Type B pancreatic cell (in vitro differentiated cells): ENCODE measurements around the gene SETD3. TPM values are rescaled to one million over a fixed set of nuclear protein-coding genes. Genes with fewer than 3 reads are reported as not detected.

Experiments used
- DNase-seq: peaks from one replicate; pipeline ENCODE4 v3.0.0; 2021; ENCODE audit warnings: mixed read lengths; ENCODE audit not compliant: unreplicated experiment; ENCODE audit errors: extremely low spot score
- H3K27ac Mint-ChIP-seq: 2 replicates; pipeline ENCODE4 v1.8.0; 2021; ENCODE audit warnings: mild to moderate bottlenecking, mixed read lengths
- H3K27me3 Mint-ChIP-seq: 2 replicates; pipeline ENCODE4 v1.8.0; 2021; ENCODE audit warnings: mixed read lengths
- H3K36me3 Mint-ChIP-seq: 2 replicates; pipeline ENCODE4 v1.8.0; 2021; ENCODE audit warnings: mixed read lengths
- H3K4me1 Mint-ChIP-seq: one replicate; pipeline ENCODE4 v1.8.0; 2021; ENCODE audit warnings: mixed read lengths; ENCODE audit not compliant: unreplicated experiment
- H3K4me3 Mint-ChIP-seq: 2 replicates; pipeline ENCODE4 v1.8.0; 2021; ENCODE audit warnings: mild to moderate bottlenecking, mixed read lengths
- H3K9me3 Mint-ChIP-seq: 2 replicates; pipeline ENCODE4 v1.8.0; 2021; ENCODE audit warnings: mixed read lengths
- total RNA-seq: library from RNA; stranded (reverse); gene quantifications from 2 replicates; pipeline ENCODE4 v1.2.1, GENCODE V29; 2021; ENCODE audit warnings: low replicate concordance
- TF ChIP-seq, protein P1 (sequence below): fragments of 200-600 bp; sonication (generic); conservative IDR thresholded peaks from 2 replicates; pipeline ENCODE4 v1.5.0; 2021; ENCODE audit warnings: antibody characterized with exemption, mild to moderate bottlenecking

The SETD3 gene
- total RNA-seq, 1 donor from 2014 or later: 50.2 TPM

GRCh38 chr14:99515301-99516155, 34.9 kb upstream of the SETD3 start:
- no peak overlapping the region for H3K4me3 Mint-ChIP-seq
- no peaks in the 10 kb centered on the region for H3K36me3 Mint-ChIP-seq
- no peak for DNase-seq
- H3K27ac Mint-ChIP-seq: no peak overlapping the region
- TF ChIP-seq, protein P1, sequence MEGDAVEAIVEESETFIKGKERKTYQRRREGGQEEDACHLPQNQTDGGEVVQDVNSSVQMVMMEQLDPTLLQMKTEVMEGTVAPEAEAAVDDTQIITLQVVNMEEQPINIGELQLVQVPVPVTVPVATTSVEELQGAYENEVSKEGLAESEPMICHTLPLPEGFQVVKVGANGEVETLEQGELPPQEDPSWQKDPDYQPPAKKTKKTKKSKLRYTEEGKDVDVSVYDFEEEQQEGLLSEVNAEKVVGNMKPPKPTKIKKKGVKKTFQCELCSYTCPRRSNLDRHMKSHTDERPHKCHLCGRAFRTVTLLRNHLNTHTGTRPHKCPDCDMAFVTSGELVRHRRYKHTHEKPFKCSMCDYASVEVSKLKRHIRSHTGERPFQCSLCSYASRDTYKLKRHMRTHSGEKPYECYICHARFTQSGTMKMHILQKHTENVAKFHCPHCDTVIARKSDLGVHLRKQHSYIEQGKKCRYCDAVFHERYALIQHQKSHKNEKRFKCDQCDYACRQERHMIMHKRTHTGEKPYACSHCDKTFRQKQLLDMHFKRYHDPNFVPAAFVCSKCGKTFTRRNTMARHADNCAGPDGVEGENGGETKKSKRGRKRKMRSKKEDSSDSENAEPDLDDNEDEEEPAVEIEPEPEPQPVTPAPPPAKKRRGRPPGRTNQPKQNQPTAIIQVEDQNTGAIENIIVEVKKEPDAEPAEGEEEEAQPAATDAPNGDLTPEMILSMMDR: no peak
- H3K9me3 Mint-ChIP-seq: no peaks in the 10 kb centered on the region
- H3K27me3 Mint-ChIP-seq: no peaks in the 10 kb centered on the region
- peaks cover 10% of the 10 kb centered on the region for H3K4me1 Mint-ChIP-seq

- Mint-ChIP-seq H3K4me1 (peaks cover 10% of the 10 kb centered on the region), H3K9me3 (no peaks in the 10 kb centered on the region), H3K27ac (no peak overlapping the region), H3K36me3 (no peaks in the 10 kb centered on the region), H3K27me3 (no peaks in the 10 kb centered on the region), H3K4me3 (no peak overlapping the region)
- TF ChIP-seq, protein P1: no peak
- DNase-seq: no peak
Observed at GRCh38 chr14:99514552-99515300, 34.1 kb upstream of the SETD3 start.

DNA sequence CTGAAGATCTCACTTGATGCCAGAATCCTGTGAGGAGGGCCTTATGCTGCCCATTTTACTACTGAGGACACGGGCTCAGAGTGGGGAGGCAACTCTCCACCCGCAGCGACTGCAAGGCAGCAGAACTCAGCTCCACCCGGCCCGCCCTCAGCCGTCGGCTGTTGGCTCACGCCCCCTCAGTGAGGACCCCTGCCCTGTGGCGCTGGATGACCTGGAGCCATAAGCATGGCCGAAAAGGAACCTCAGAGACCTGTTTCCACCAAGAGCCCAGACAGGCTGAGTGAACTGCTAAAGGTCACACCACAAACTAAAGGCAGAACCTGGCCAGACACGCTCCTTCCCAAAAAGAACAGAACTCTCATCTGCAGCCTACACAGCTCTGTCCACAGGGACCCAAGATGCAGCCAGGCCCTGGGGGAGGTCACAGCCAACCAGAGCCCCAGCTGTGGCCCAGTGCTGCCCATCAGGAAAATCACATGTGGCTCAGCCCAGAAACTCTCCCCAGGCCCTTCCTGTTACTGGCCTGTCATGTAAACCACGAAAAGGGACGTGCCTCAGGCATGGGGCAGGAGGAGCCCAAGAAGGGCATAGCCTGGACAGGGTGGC, 33.4 kb upstream of the SETD3 start:
- H3K4me3 Mint-ChIP-seq: no peak overlapping the region
- TF ChIP-seq, protein P1: no peak
- no peaks in the 10 kb centered on the region for H3K27me3 Mint-ChIP-seq
- no peaks in the 10 kb centered on the region for H3K9me3 Mint-ChIP-seq
- no peaks in the 10 kb centered on the region for H3K36me3 Mint-ChIP-seq
- no peak for DNase-seq
- H3K27ac Mint-ChIP-seq: no peak overlapping the region
- H3K4me1 Mint-ChIP-seq: peaks cover 5% of the 10 kb centered on the region

- Mint-ChIP-seq H3K36me3 (no peaks in the 10 kb centered on the region), H3K9me3 (no peaks in the 10 kb centered on the region), H3K4me1 (peaks cover 5% of the 10 kb centered on the region), H3K27me3 (no peaks in the 10 kb centered on the region), H3K4me3 (no peak overlapping the region), H3K27ac (no peak overlapping the region)
- DNase-seq: peak; percentile 59
- TF ChIP-seq, protein P1: no peak
Observed at GRCh38 chr14:99513183-99513694, 32.6 kb upstream of the SETD3 start.

- Mint-ChIP-seq H3K27ac (peak overlapping the region; percentile 63), H3K4me1 (peaks cover 5% of the 10 kb centered on the region), H3K9me3 (no peaks in the 10 kb centered on the region), H3K27me3 (no peaks in the 10 kb centered on the region), H3K36me3 (peaks cover 1% of the 10 kb centered on the region), H3K4me3 (no peak overlapping the region)
- TF ChIP-seq, protein P1: no peak
- peak; percentile 60 for DNase-seq
Observed at GRCh38 chr14:99512571-99513182, 32.0 kb upstream of the SETD3 start.
